HepG2 (cell line): ENCODE results near the gene TSNAXIP1. TPM values are rescaled to one million over a fixed set of nuclear protein-coding genes. Genes with fewer than 3 reads are reported as not detected.

Source experiments
- ATAC-seq: fragments of 200-7000 bp; cut with Tn5 transposase; 3 replicates; pipeline ENCODE4 v1.9.1; 2020; ENCODE audit warnings: mild to moderate bottlenecking, moderate library complexity
- BruUV-seq: library from RNA; stranded (reverse); fragments of 400-500 nt; replicated peaks from 2 replicates; lab custom pipeline; 2021; lab: Mats Ljungman, UMichigan
- CTCF ChIA-PET: fragments of 300-600 bp; formaldehyde crosslinking; extraction: SDS; loops from one replicate; lab custom pipeline; 2021; ENCODE audit warnings: low total read pairs, inconsistent platforms, low intra/inter-chr PET ratio; lab: Yijun Ruan, JAX
- POLR2A ChIA-PET: fragments of 350-600 bp; sonication (Branson Sonifier 250); formaldehyde crosslinking; loops from one replicate; lab custom pipeline; 2020; ENCODE audit warnings: antibody characterized with exemption, inconsistent platforms; lab: Yijun Ruan, JAX
- DNase-seq: peaks from one replicate; pipeline ENCODE4 v3.0.0-alpha.2; 2015; ENCODE audit warnings: low spot score
- FAIRE-seq: peaks from 3 replicates; lab custom pipeline; 2011; peaks lifted over from hg19 to GRCh38; lab: Jason Lieb, UNC
- H2AFZ ChIP-seq: one replicate; pipeline ENCODE4 v1.6.1; 2011; ENCODE audit warnings: low read length, inconsistent platforms
- H3K27ac ChIP-seq: fragments of 300-600 bp; 3 replicates; pipeline ENCODE4 v1.8.0; 2011; ENCODE audit warnings: mixed run types, mild to moderate bottlenecking, mixed read lengths, low read length, inconsistent platforms; ENCODE audit not compliant: insufficient read depth; ENCODE audit errors: extremely low read length
- H3K27me3 ChIP-seq, 2 experiments: fragments of 200-600 bp in 1 of 2; 2 replicates in 1 of 2; 3 replicates in 1 of 2; pipeline versions ENCODE4 v1.6.0 to v1.8.0; 2011; ENCODE audit warnings: low read length in 2 of 2, mild to moderate bottlenecking in 2 of 2, moderate library complexity in 2 of 2, inconsistent platforms in 1 of 2; ENCODE audit not compliant: insufficient read depth in 2 of 2, control insufficient read depth in 1 of 2
- H3K36me3 ChIP-seq, 2 experiments: fragments of 200-600 bp in 1 of 2; replicated peaks in 1 of 2; 2 replicates in 1 of 2; 3 replicates in 1 of 2; pipeline versions ENCODE4 v1.5.1 to v1.8.0; 2011; ENCODE audit warnings: low read length in 2 of 2, inconsistent platforms in 1 of 2; ENCODE audit not compliant: insufficient read depth in 2 of 2, control insufficient read depth in 1 of 2
- H3K4me1 ChIP-seq: 2 replicates; pipeline ENCODE4 v1.5.1; 2012; ENCODE audit warnings: low read length, inconsistent platforms; ENCODE audit not compliant: insufficient read depth
- H3K4me2 ChIP-seq: 2 replicates; pipeline ENCODE4 v1.6.0; 2011; ENCODE audit warnings: low read depth, low read length, inconsistent platforms
- H3K4me3 ChIP-seq, 3 experiments: fragments of 200-600 bp in 1 of 3; sonication (generic), shearing (Covaris generic) in 1 of 3; replicated peaks in 1 of 3; 2 replicates each; pipeline ENCODE4 v1.5.1; 2011 to 2016; ENCODE audit warnings: low read length in 3 of 3, inconsistent platforms in 2 of 3, low read depth in 2 of 3, mild to moderate bottlenecking in 2 of 3, control low read depth in 1 of 3, mixed read lengths in 1 of 3; ENCODE audit not compliant: insufficient read depth in 1 of 3
- H3K79me2 ChIP-seq: one replicate; pipeline ENCODE4 v1.6.1; 2011; ENCODE audit warnings: low read length, inconsistent platforms; ENCODE audit not compliant: insufficient read depth
- H3K9ac ChIP-seq: 2 replicates; pipeline ENCODE4 v1.6.0; 2011; ENCODE audit warnings: mild to moderate bottlenecking, low read depth, low read length, inconsistent platforms; ENCODE audit not compliant: insufficient read depth
- H3K9me3 ChIP-seq: 2 replicates; pipeline ENCODE4 v1.5.1; 2012; ENCODE audit warnings: mild to moderate bottlenecking, low read length
- H4K20me1 ChIP-seq: 2 replicates; pipeline ENCODE4 v1.6.0; 2011; ENCODE audit warnings: inconsistent platforms, mild to moderate bottlenecking, low read length, moderate library complexity; ENCODE audit not compliant: insufficient read depth
- ASH2L ChIP-seq: fragments of 300-600, 200-600 bp; sonication (generic); IDR thresholded peaks from 2 replicates; pipeline ENCODE4 v1.7.0; 2017; ENCODE audit warnings: low read depth, mild to moderate bottlenecking, moderate library complexity, mixed read lengths, low read length; ENCODE audit not compliant: insufficient read length
- EZH2 ChIP-seq: conservative IDR thresholded peaks from 2 replicates; pipeline ENCODE4 v1.6.1; 2012; ENCODE audit warnings: mild to moderate bottlenecking, low read depth, low read length, moderate library complexity
- FOSL2 ChIP-seq: sonication (generic); formaldehyde crosslinking; IDR thresholded peaks from 2 replicates; pipeline ENCODE4 v1.4.0; 2020; ENCODE audit warnings: missing genetic modification reagents
- GATAD1 ChIP-seq: IDR thresholded peaks from 2 replicates; pipeline ENCODE4 v1.6.1; 2016; ENCODE audit warnings: missing genetic modification reagents, missing compliant biosample characterization
- KLF12 ChIP-seq: sonication (generic); formaldehyde crosslinking; IDR thresholded peaks from 2 replicates; pipeline ENCODE4 v1.4.0; 2020; ENCODE audit warnings: missing genetic modification reagents, borderline replicate concordance
- RFXAP ChIP-seq: sonication (generic); formaldehyde crosslinking; IDR thresholded peaks from 2 replicates; pipeline ENCODE4 v1.4.0; 2020; ENCODE audit warnings: missing genetic modification reagents, borderline replicate concordance
- TBX2 ChIP-seq: sonication (generic); formaldehyde crosslinking; IDR thresholded peaks from 2 replicates; pipeline ENCODE4 v1.5.0; 2020; ENCODE audit warnings: missing genetic modification reagents, mild to moderate bottlenecking, borderline replicate concordance
- TCF7L2 ChIP-seq: IDR thresholded peaks from 2 replicates; pipeline ENCODE4 v1.6.1; 2011; ENCODE audit warnings: mild to moderate bottlenecking, low read depth, low read length, moderate library complexity
- ZFP82 ChIP-seq: sonication (generic); formaldehyde crosslinking; IDR thresholded peaks from 2 replicates; pipeline ENCODE4 v1.5.1; 2020; ENCODE audit warnings: mild to moderate bottlenecking, missing genetic modification reagents, borderline replicate concordance
- ZNF335 ChIP-seq: sonication (generic); formaldehyde crosslinking; IDR thresholded peaks from 2 replicates; pipeline ENCODE4 v1.4.0; 2020; ENCODE audit warnings: missing genetic modification reagents
- ZSCAN31 ChIP-seq: sonication (generic); formaldehyde crosslinking; IDR thresholded peaks from 2 replicates; pipeline ENCODE4 v1.5.0; 2020; ENCODE audit warnings: low read depth, mild to moderate bottlenecking, missing genetic modification reagents
- WGBS: methylation state at CpG from one replicate; pipeline ENCODE4 v1.1.6; 2017; ENCODE audit warnings: low lambda C conversion rate; 5-methylcytosine and 5-hydroxymethylcytosine counted together
- in situ Hi-C: cut with HindIII; loops from 2 replicates; pipeline ENCODE4 v1.10.0; 2017; ENCODE audit warnings: low pct_unique_long_range_greater_than_20kb; ENCODE audit not compliant: extremely low pct_ligation_motif_present
- intact Hi-C: fragments of 100-400 bp; cut with micrococcal nuclease; formaldehyde crosslinking; loops from one replicate; pipeline ENCODE4 v1.10.0; 2022; ENCODE audit not compliant: unreplicated experiment
- polyA plus RNA-seq, 8 experiments: library from polyadenylated mRNA; depleted of rRNA in 3 of 8; stranded (reverse) in 7 of 8; unstranded in 1 of 8; fragments of >200 nt; fragmentation: Illumina TruSeq in 4 of 8; extraction: Trizol in 4 of 8; gene quantifications; 2 replicates each; pipeline versions ENCODE4 v1.2.1 to v1.2.3, GENCODE V29; 2011 to 2016; ENCODE audit warnings: low read depth in 4 of 8, missing spikeins in 1 of 8, mixed read lengths in 1 of 8; ENCODE audit not compliant: insufficient read depth in 1 of 8
- total RNA-seq, 5 experiments: library from RNA; depleted of rRNA; stranded (reverse); fragments of >200 nt; fragmentation: Illumina TruSeq; extraction: Trizol; gene quantifications; 2 replicates each; pipeline ENCODE4 v1.2.3, GENCODE V29; 2016; ENCODE audit warnings: low read depth in 1 of 5
- TF ChIP-seq, protein P1 (sequence below): sonication (generic); formaldehyde crosslinking; IDR thresholded peaks from 2 replicates; pipeline ENCODE4 v1.8.1; 2023; ENCODE audit warnings: mild to moderate bottlenecking, moderate library complexity, missing genetic modification reagents
- TF ChIP-seq, protein P2 (sequence below): sonication (generic); formaldehyde crosslinking; IDR thresholded peaks from 2 replicates; pipeline ENCODE4 v1.4.0; 2020; ENCODE audit warnings: mild to moderate bottlenecking, missing genetic modification reagents

The TSNAXIP1 gene
- total and polyA plus RNA-seq, 2 of the 13 experiments (the other 11 are each of a cell fraction or from before 2014, with no cell fraction given): 0.37 to 0.86 TPM

DNA sequence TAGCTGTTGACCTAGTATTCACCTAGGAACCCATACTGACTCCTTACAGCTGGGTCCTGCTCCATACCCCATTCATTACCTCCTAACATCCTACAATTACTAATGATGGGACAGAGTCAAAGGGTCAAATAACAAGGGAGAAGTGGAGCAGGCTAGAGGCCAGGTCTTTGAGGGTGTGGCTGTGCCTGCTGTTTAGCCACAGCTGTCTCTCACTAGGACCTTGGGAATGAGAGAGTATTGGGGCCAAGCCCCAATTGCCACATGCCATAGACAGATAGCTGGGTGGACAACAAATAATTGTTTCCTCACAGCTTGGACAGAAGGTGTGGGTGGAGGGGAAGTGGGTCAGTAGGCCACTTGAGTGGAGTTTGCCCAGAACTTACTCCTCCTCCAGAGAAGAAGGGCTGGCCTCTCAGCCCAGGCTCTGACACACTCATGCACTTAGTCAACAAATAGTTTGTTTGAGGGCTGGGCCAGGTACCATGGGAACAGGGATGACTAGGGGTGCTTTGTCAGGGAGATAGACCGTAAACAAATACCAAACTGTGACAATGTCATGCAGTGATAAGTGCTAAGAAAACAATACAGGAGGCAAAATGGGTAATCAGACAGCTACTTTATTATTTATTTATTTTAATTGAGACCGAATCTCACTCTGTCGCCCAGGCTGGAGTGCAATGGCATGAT lies 51.0 kb downstream of the TSNAXIP1 start (continued):
- TF ChIP-seq GATAD1 (CRISPR knock-in tag) (peak; percentile 42; the same call in 1 of the 2 replicates), ZNF335 (CRISPR knock-in tag) (0 out of 2 replicates have a peak, but pooled peaks have one; percentile 24), ZSCAN31 (CRISPR knock-in tag) (no peak), ASH2L (peak; percentile 63), TBX2 (CRISPR knock-in tag) (peak; percentile 82), EZH2 (no peak), RFXAP (CRISPR knock-in tag) (no peak)
- TF ChIP-seq, protein P1, sequence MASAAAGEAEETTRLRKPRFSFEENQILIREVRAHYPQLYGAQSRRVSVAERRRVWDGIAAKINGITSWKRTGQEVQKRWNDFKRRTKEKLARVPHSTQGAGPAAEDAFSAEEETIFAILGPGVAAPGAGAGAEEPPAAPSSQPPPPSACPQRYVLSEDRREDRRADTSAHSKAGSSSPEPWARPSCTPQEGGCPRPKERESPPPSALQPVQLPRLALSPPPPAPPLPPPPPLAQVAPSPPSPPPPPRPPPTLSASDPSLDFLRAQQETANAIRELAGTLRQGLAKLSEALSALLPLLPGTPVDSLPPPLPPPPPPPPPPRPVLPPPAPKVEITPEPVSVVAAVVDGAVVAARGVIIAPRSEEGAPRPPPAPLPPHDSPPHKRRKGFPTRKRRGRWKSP (CRISPR knock-in tag): peak; percentile 52; the same call in 1 of the 2 replicates
- TF ChIP-seq, protein P2, sequence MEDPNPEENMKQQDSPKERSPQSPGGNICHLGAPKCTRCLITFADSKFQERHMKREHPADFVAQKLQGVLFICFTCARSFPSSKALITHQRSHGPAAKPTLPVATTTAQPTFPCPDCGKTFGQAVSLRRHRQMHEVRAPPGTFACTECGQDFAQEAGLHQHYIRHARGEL (CRISPR knock-in tag): no peak

DNA sequence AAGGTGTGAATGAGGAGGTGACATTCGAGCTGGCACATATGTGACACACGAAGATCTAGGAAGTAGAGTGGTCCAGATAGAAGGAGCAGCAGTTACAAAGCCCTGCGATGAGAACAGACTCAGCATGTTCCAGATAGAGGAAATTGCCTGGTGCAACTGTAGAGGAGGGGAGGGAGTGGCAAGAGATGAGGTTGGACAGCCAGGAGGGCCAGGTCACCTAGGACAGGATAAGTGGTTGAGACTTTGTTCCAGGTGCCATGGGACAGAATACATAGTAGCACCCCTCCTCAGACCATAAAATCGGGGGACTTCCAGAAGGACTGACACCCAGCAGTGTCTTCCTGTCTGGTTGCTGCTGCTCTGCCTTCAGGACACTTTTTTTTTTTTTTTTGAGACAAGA lies 51.8 kb downstream of the TSNAXIP1 start:
- intact Hi-C loops: no loop called here
- WGBS: 86% methylated on average over 4 of the region's 4 CpGs
- Histone ChIP-seq H3K4me3 (no peak overlapping the region), H3K27ac (peak overlapping the region; percentile 89), H3K9ac (peak overlapping the region; percentile 72), H3K27me3 (no peaks in the 10 kb centered on the region), H3K9me3 (no peaks in the 10 kb centered on the region), H3K4me2 (peak overlapping the region; percentile 16; the same call in 1 of the 2 replicates), H3K36me3 (peaks cover 16 to 39% of the 10 kb centered on the region in 2 experiments), H2AFZ (no peak overlapping the region), H4K20me1 (peaks cover 64% of the 10 kb centered on the region)
- BruUV-seq: no TSS peak
- POLR2A ChIA-PET: interaction anchor here (1.0 to 3.3 kb wide), 6 partner anchors 11 to 106 kb away, joined by 3 to 21 read pairs (median 7); partner anchors contain the start of genes CENPT, EDC4 and NUTF2
- no peak for ATAC-seq
- in situ Hi-C loops: no loop called here
- no peak for FAIRE-seq
- DNase-seq: no peak
- no peak for TF ChIP-seq TCF7L2
- 0 out of 2 replicates have a peak, but pooled peaks have one; percentile 37 for TF ChIP-seq ZFP82 (CRISPR knock-in tag)
- no peak for TF ChIP-seq KLF12 (CRISPR knock-in tag)
- no peak for TF ChIP-seq FOSL2
- TF ChIP-seq, all 625 proteins: peak for 1
- H3K4me1 ChIP-seq: peaks cover 60% of the 10 kb centered on the region
- H3K79me2 ChIP-seq: peaks cover 95% of the 10 kb centered on the region
- CTCF ChIA-PET: interaction anchor here (1.0 kb wide), 1 partner anchor 42 kb away, joined by 6 read pairs; no protein-coding TSS in a partner anchor
